Measurements from ENCODE around the gene PACRG.
"Not testable (repeated sequence)": the region's sequence is repeated elsewhere in the genome, so short reads cannot be mapped to it uniquely, and the experiment has no call there.

Gene PACRG

GRCh38 chr6:162973980-162974379 lies 246.2 kb downstream of the PACRG start:
- no peak for ATAC-seq
- TF ChIP-seq RARB (CRISPR knock-in tag; IDR thresholded peaks at IDR 0.05) (no peak), ZNF565 (CRISPR knock-in tag; conservative IDR thresholded peaks at IDR 0.05; ENCODE audit: low read depth) (no peak), ESRRG (CRISPR knock-in tag; IDR thresholded peaks at IDR 0.05) (no peak), ZNF8 (CRISPR knock-in tag; IDR thresholded peaks at IDR 0.05) (no peak), BACH2 (CRISPR knock-in tag; IDR thresholded peaks at IDR 0.05; ENCODE audit: borderline replicate concordance) (no peak), CREB5 (CRISPR knock-in tag; IDR thresholded peaks at IDR 0.05; ENCODE audit: low read depth) (no peak), ZFP3 (CRISPR knock-in tag; IDR thresholded peaks at IDR 0.05) (no peak), ARNTL (CRISPR knock-in tag; IDR thresholded peaks at IDR 0.05; ENCODE audit: borderline replicate concordance, low read depth) (no peak), TCF4 (CRISPR knock-in tag; IDR thresholded peaks at IDR 0.05; ENCODE audit: borderline replicate concordance) (no peak), ZNF70 (CRISPR knock-in tag; IDR thresholded peaks at IDR 0.05) (no peak), CSRNP3 (CRISPR knock-in tag; IDR thresholded peaks at IDR 0.05) (no peak), ZFP30 (CRISPR knock-in tag; IDR thresholded peaks at IDR 0.05) (no peak), TSHZ2 (CRISPR knock-in tag; IDR thresholded peaks at IDR 0.05) (no peak)

GRCh38 chr6:162974685-162975084 lies 246.9 kb downstream of the PACRG start:
- peak; percentile 40; the same call in 1 of the 3 replicates for ATAC-seq
- TF ChIP-seq ZNF70 (CRISPR knock-in tag; IDR thresholded peaks at IDR 0.05) (no peak), GLIS3 (CRISPR knock-in tag; IDR thresholded peaks at IDR 0.05) (no peak), ARNTL (CRISPR knock-in tag; IDR thresholded peaks at IDR 0.05; ENCODE audit: borderline replicate concordance, low read depth) (no peak), PPARA (CRISPR knock-in tag; IDR thresholded peaks at IDR 0.05; ENCODE audit: borderline replicate concordance) (no peak), CSRNP3 (CRISPR knock-in tag; IDR thresholded peaks at IDR 0.05) (no peak), OSR1 (CRISPR knock-in tag; IDR thresholded peaks at IDR 0.05) (no peak), TCF4 (CRISPR knock-in tag; IDR thresholded peaks at IDR 0.05; ENCODE audit: borderline replicate concordance) (no peak), ESRRG (CRISPR knock-in tag; IDR thresholded peaks at IDR 0.05) (no peak), CSDC2 (CRISPR knock-in tag; IDR thresholded peaks at IDR 0.05) (no peak), ZFP30 (CRISPR knock-in tag; IDR thresholded peaks at IDR 0.05) (no peak), ZNF8 (CRISPR knock-in tag; IDR thresholded peaks at IDR 0.05) (no peak)

- TF ChIP-seq ZC3H10 (CRISPR knock-in tag; IDR thresholded peaks at IDR 0.05): no peak
- no peak for TF ChIP-seq ZNF565 (CRISPR knock-in tag; conservative IDR thresholded peaks at IDR 0.05; ENCODE audit: low read depth)
- no peak for TF ChIP-seq ZNF70 (CRISPR knock-in tag; IDR thresholded peaks at IDR 0.05)
- no peak for TF ChIP-seq PPARA (CRISPR knock-in tag; IDR thresholded peaks at IDR 0.05; ENCODE audit: borderline replicate concordance)
- TF ChIP-seq ZFP30 (CRISPR knock-in tag; IDR thresholded peaks at IDR 0.05): no peak
- no peak for TF ChIP-seq RARB (CRISPR knock-in tag; IDR thresholded peaks at IDR 0.05)
- no peak for TF ChIP-seq ARNTL (CRISPR knock-in tag; IDR thresholded peaks at IDR 0.05; ENCODE audit: borderline replicate concordance, low read depth)
- no peak for TF ChIP-seq ZFP3 (CRISPR knock-in tag; IDR thresholded peaks at IDR 0.05)
- TF ChIP-seq SNAI2 (CRISPR knock-in tag; IDR thresholded peaks at IDR 0.05): no peak
- no peak for TF ChIP-seq TCF4 (CRISPR knock-in tag; IDR thresholded peaks at IDR 0.05; ENCODE audit: borderline replicate concordance)
- TF ChIP-seq ZNF8 (CRISPR knock-in tag; IDR thresholded peaks at IDR 0.05): no peak
- TF ChIP-seq CSDC2 (CRISPR knock-in tag; IDR thresholded peaks at IDR 0.05): no peak
- ATAC-seq: no peak
These were observed 248.4 kb downstream of the PACRG start for GRCh38 chr6:162976141-162976540.

- not testable (repeated sequence) for ATAC-seq
These were observed 255.5 kb downstream of the PACRG start for GRCh38 chr6:162983234-162983633.
